Caco-2 (cell line): ENCODE data around the gene FADD. TPM values are rescaled to one million over a fixed set of nuclear protein-coding genes. Genes with fewer than 3 reads are reported as not detected.

ENCODE experiments used
- BruUV-seq: library from RNA; stranded (reverse); fragments of 400-500 nt; replicated peaks from 2 replicates; lab custom pipeline; 2021; lab: Mats Ljungman, UMichigan
- CTCF ChIA-PET: fragments of 300-600 bp; sonication (Branson Sonifier 250); formaldehyde crosslinking; loops from one replicate; lab custom pipeline; 2022; ENCODE audit warnings: antibody characterized with exemption; lab: Charles Lee
- POLR2A ChIA-PET: fragments of 300-600 bp; sonication (Branson Sonifier 250); formaldehyde crosslinking; loops from one replicate; lab custom pipeline; 2022; ENCODE audit warnings: antibody characterized with exemption; lab: Charles Lee
- DNase-seq, 2 experiments: peaks; one replicate each; pipeline versions ENCODE4 v3.0.0 to v3.0.0-alpha.2; 2020 to 2022
- H3K27me3 ChIP-seq: replicated peaks from 2 replicates; pipeline ENCODE4 v1.6.0; 2011; ENCODE audit warnings: low read length; ENCODE audit not compliant: control insufficient read depth, insufficient read depth
- H3K36me3 ChIP-seq: 2 replicates; pipeline ENCODE4 v1.5.1; 2011; ENCODE audit warnings: low read length; ENCODE audit not compliant: control insufficient read depth, insufficient read depth
- H3K4me1 ChIP-seq: fragments of 250-450 bp; sonication (Bioruptor Pico); 2 replicates; pipeline ENCODE4 v1.5.1; 2020; ENCODE audit warnings: mild to moderate bottlenecking
- H3K4me3 ChIP-seq: 2 replicates; pipeline ENCODE4 v1.5.1; 2011; ENCODE audit warnings: low read depth, mild to moderate bottlenecking, control low read depth, low read length
- H3K9me3 ChIP-seq: fragments of 250-450 bp; sonication (Bioruptor Pico); 2 replicates; pipeline ENCODE4 v1.5.1; 2020; ENCODE audit warnings: mild to moderate bottlenecking, moderate library complexity
- H3K27ac Mint-ChIP-seq: one replicate; pipeline ENCODE4 v1.8.0; 2022; ENCODE audit warnings: mixed read lengths; ENCODE audit not compliant: unreplicated experiment
- H3K27me3 Mint-ChIP-seq: one replicate; pipeline ENCODE4 v1.8.0; 2022; ENCODE audit warnings: mixed read lengths; ENCODE audit not compliant: insufficient read depth, unreplicated experiment
- H3K36me3 Mint-ChIP-seq: one replicate; pipeline ENCODE4 v1.8.0; 2022; ENCODE audit warnings: mild to moderate bottlenecking, mixed read lengths; ENCODE audit not compliant: insufficient read depth, unreplicated experiment
- H3K4me1 Mint-ChIP-seq: one replicate; pipeline ENCODE4 v1.8.0; 2022; ENCODE audit warnings: low read depth, mixed read lengths; ENCODE audit not compliant: unreplicated experiment
- H3K4me3 Mint-ChIP-seq: one replicate; pipeline ENCODE4 v1.8.0; 2022; ENCODE audit warnings: mild to moderate bottlenecking, moderate library complexity, mixed read lengths; ENCODE audit not compliant: unreplicated experiment
- H3K9me3 Mint-ChIP-seq: one replicate; pipeline ENCODE4 v1.8.0; 2022; ENCODE audit warnings: mixed read lengths; ENCODE audit not compliant: unreplicated experiment
- CTCF ChIP-seq, 2 experiments: fragments of 200-600 bp in 1 of 2; IDR thresholded peaks; 1 replicate in 1 of 2; 2 replicates in 1 of 2; pipeline versions ENCODE4 v1.5.1 to v1.8.0; 2011 to 2022; ENCODE audit warnings: antibody characterized with exemption in 1 of 2, control low read depth in 1 of 2, inconsistent platforms in 1 of 2, low read depth in 1 of 2, low read length in 1 of 2, mild to moderate bottlenecking in 1 of 2, moderate library complexity in 1 of 2; ENCODE audit not compliant: insufficient read depth in 1 of 2, severe bottlenecking in 1 of 2, unreplicated experiment in 1 of 2
- intact Hi-C: fragments of 100-400 bp; cut with micrococcal nuclease; formaldehyde crosslinking; loops from one replicate; pipeline ENCODE4 v1.10.0; 2022; ENCODE audit not compliant: unreplicated experiment
- total RNA-seq: library from RNA; stranded (reverse); gene quantifications from 2 replicates; pipeline ENCODE4 v1.2.3, GENCODE V29; 2022

The FADD gene
- total RNA-seq, 1 experiment from 2014 or later, result 51.3 TPM

DNA sequence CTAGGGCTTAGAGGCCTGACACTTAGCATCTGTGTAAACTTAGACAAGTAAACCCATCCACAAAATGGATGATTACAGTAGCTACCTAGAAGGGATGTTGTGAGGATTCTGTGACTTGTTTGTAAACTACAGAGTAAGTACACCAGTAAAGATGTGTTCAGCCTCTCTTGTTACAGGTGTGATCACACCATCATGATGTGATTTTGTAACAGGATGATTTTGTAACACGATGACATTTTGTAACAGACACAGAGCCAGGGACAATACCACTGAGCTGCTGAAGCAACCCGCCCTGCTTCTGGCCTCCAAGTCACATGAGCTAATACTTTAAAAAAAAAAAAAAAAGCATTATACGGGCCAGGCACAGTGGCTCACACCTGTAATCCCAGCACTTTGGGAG is 17.0 kb downstream of the FADD start:
- Histone ChIP-seq H3K36me3 (no peaks in the 10 kb centered on the region), H3K9me3 (peaks cover 4% of the 10 kb centered on the region; the same call in 1 of the 2 replicates), H3K4me1 (peaks cover 16% of the 10 kb centered on the region), H3K27me3 (no peaks in the 10 kb centered on the region), H3K4me3 (no peak overlapping the region)
- CTCF ChIA-PET, result interaction anchor here (0.6 to 0.8 kb wide), 2 partner anchors 9 to 1668 kb away, joined by 3 to 4 read pairs; no protein-coding TSS in a partner anchor
- no peaks in the 10 kb centered on the region for H3K9me3 Mint-ChIP-seq
- no peaks in the 10 kb centered on the region for H3K36me3 Mint-ChIP-seq
- no peaks in the 10 kb centered on the region for H3K27me3 Mint-ChIP-seq
- H3K4me3 Mint-ChIP-seq, result no peak overlapping the region
- peaks cover 23% of the 10 kb centered on the region for H3K4me1 Mint-ChIP-seq
- intact Hi-C loops, result no loop called here
- BruUV-seq, result no TSS peak
- no peak for DNase-seq
- TF ChIP-seq CTCF (IDR thresholded peaks at IDR 0.05; ENCODE audit: insufficient read depth in 1 of 2, low read depth in 1 of 2, low read length in 1 of 2, severe bottlenecking in 1 of 2, unreplicated experiment in 1 of 2), result no peak
- H3K27ac Mint-ChIP-seq, result no peak overlapping the region
- POLR2A ChIA-PET, result interaction anchor here (0.5 to 0.6 kb wide), 2 partner anchors 10 to 24 kb away, joined by 3 to 4 read pairs; no protein-coding TSS in a partner anchor

DNA sequence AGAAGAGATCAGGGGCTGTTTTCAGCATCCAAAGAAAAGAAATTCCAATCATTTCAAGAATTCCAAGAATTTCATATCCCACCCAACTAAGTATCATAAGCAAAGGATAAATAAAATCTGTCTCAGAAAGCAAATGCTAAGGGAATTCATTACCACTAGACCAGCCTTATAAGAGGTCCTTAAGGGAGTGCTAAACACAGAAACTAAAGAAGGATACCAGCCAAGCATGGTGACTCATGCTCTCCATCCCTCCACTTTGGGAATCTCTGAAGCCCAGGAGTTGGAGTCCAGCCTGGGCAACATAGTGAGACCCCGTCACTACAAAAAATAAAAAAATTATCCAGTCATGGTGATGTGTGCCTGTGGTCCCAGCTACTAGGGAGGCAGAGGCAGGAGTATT is 17.8 kb downstream of the FADD start:
- POLR2A ChIA-PET, result no interaction called here

DNA sequence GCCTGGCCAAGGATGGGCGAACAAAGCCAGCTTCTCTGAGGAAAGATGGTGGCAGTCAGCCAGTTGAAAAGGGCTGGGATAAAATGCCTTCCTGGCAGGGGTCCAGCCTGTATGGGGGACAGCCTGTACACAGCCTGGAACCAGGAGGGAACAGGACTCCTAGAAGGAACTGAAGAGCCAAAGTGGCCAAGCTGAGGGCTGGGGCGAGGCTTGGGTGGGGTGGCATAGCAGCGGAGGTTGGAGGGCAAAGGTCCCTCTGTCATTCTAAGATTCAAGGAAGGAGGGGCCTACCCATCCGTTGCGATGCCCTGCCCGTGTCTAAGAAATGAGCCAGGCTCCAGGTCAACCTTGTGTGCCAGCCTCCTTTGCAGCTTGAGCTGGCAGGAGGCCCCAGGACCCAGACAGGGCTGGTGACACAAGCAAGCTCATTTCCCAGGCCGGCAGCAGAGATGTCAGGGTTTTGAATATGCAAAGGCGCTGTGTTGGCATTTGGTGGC is 22.6 kb downstream of the FADD start:
- H3K36me3 ChIP-seq, result no peaks in the 10 kb centered on the region
- H3K4me3 ChIP-seq, result no peak overlapping the region
- no peaks in the 10 kb centered on the region for H3K27me3 Mint-ChIP-seq
- no peaks in the 10 kb centered on the region for H3K9me3 Mint-ChIP-seq
- POLR2A ChIA-PET, result no interaction called here
- no TSS peak for BruUV-seq
- H3K9me3 ChIP-seq, result peaks cover 4% of the 10 kb centered on the region; the same call in 1 of the 2 replicates
- CTCF ChIA-PET, result no interaction called here
- no peaks in the 10 kb centered on the region for H3K27me3 ChIP-seq
- no peak for DNase-seq
- H3K36me3 Mint-ChIP-seq, result no peaks in the 10 kb centered on the region
- TF ChIP-seq CTCF (IDR thresholded peaks at IDR 0.05; ENCODE audit: insufficient read depth in 1 of 2, low read depth in 1 of 2, low read length in 1 of 2, severe bottlenecking in 1 of 2, unreplicated experiment in 1 of 2), result no peak
- no peak overlapping the region for H3K27ac Mint-ChIP-seq
- peaks cover 6% of the 10 kb centered on the region for H3K4me1 Mint-ChIP-seq
- H3K4me1 ChIP-seq, result peaks cover 22% of the 10 kb centered on the region
- intact Hi-C loops, result loop anchor here (5.0 kb wide), 1 partner anchor 47 kb away; the partner anchor contains the start of gene PPFIA1
- H3K4me3 Mint-ChIP-seq, result no peak overlapping the region

More for the DNA sequence above, 17.8 kb downstream of the FADD start:
- Mint-ChIP-seq H3K27ac (no peak overlapping the region), H3K27me3 (no peaks in the 10 kb centered on the region), H3K9me3 (no peaks in the 10 kb centered on the region), H3K4me3 (no peak overlapping the region), H3K36me3 (no peaks in the 10 kb centered on the region), H3K4me1 (peaks cover 23% of the 10 kb centered on the region)
- TF ChIP-seq CTCF (IDR thresholded peaks at IDR 0.05; ENCODE audit: insufficient read depth in 1 of 2, low read depth in 1 of 2, low read length in 1 of 2, severe bottlenecking in 1 of 2, unreplicated experiment in 1 of 2), result no peak
- H3K4me3 ChIP-seq, result no peak overlapping the region
- no peak for DNase-seq
- peaks cover 21% of the 10 kb centered on the region for H3K4me1 ChIP-seq
- CTCF ChIA-PET, result interaction anchor here (0.6 kb wide), 1 partner anchor 25 kb away, joined by 5 read pairs; no protein-coding TSS in a partner anchor
- intact Hi-C loops, result no loop called here
- peaks cover 4% of the 10 kb centered on the region; the same call in 1 of the 2 replicates for H3K9me3 ChIP-seq
- BruUV-seq, result no TSS peak
- H3K36me3 ChIP-seq, result no peaks in the 10 kb centered on the region
- no peaks in the 10 kb centered on the region for H3K27me3 ChIP-seq
